HCT116 (cell line): Measurements from ENCODE around the gene RHBDD1. TPM values are rescaled to one million over a fixed set of nuclear protein-coding genes. Genes with fewer than 3 reads are reported as not detected.

Experiments used
- ATAC-seq: fragments of 200-7000 bp; cut with Tn5 transposase; 2 replicates; pipeline ENCODE4 v1.9.1; 2020; ENCODE audit warnings: mild to moderate bottlenecking, moderate library complexity
- BruUV-seq: library from RNA; stranded (reverse); fragments of 400-500 nt; replicated peaks from 2 replicates; lab custom pipeline; 2021; lab: Mats Ljungman, UMichigan
- CTCF ChIA-PET: fragments of 300-600 bp; sonication (Branson Sonifier 250); formaldehyde crosslinking; loops from one replicate; lab custom pipeline; 2021; ENCODE audit warnings: antibody characterized with exemption; lab: Charles Lee
- POLR2A ChIA-PET: fragments of 300-600, 350-600 bp; sonication (Branson Sonifier 250); formaldehyde crosslinking; loops from one replicate; lab custom pipeline; 2021; ENCODE audit warnings: antibody characterized with exemption; lab: Charles Lee
- RAD21 ChIA-PET, 2 experiments: fragments of 300-600 bp; sonication (Branson Sonifier 250); formaldehyde crosslinking; loops; one replicate each; lab custom pipeline; 2023; ENCODE audit warnings: low total read pairs in 2 of 2; ENCODE audit not compliant: uncharacterized antibody in 2 of 2, unreplicated experiment in 2 of 2, low non-redundant PET in 1 of 2; lab: Charles Lee
- DNase-seq: peaks from one replicate; pipeline ENCODE4 v3.0.0-alpha.2; 2010; ENCODE audit warnings: low read depth, low spot score
- H2AFZ ChIP-seq: fragments of 200-600 bp; shearing (Covaris generic), sonication (generic); 2 replicates; pipeline ENCODE4 v1.6.1; 2017; ENCODE audit warnings: low read depth, mixed run types, mixed read lengths, antibody characterized with exemption, low read length; ENCODE audit not compliant: poor library complexity, severe bottlenecking
- H3K27ac ChIP-seq: 2 replicates; pipeline ENCODE4 v1.5.1; 2012; ENCODE audit warnings: low read depth, low read length
- H3K27me3 ChIP-seq: fragments of 200-600 bp; sonication (generic); 2 replicates; pipeline ENCODE4 v1.6.1; 2016; ENCODE audit warnings: mixed run types, low read length, mixed read lengths; ENCODE audit not compliant: insufficient read depth
- H3K36me3 ChIP-seq, 2 experiments: fragments of 200-500 bp in 1 of 2; fragments of 200-600 bp in 1 of 2; sonication (Bioruptor generic) in 1 of 2; sonication (generic) in 1 of 2; 2 replicates each; pipeline versions ENCODE4 v1.5.1 to v1.6.1; 2014 to 2016; ENCODE audit warnings: low read length in 2 of 2, inconsistent platforms in 1 of 2, mixed read lengths in 1 of 2, mixed run types in 1 of 2; ENCODE audit not compliant: insufficient read depth in 2 of 2, control insufficient read depth in 1 of 2
- H3K4me1 ChIP-seq, 2 experiments: fragments of 200-600 bp in 1 of 2; sonication (generic) in 1 of 2; 2 replicates each; pipeline versions ENCODE4 v1.5.1 to v1.6.1; 2012 to 2017; ENCODE audit warnings: low read length in 2 of 2, inconsistent platforms in 1 of 2, mild to moderate bottlenecking in 1 of 2, mixed read lengths in 1 of 2, mixed run types in 1 of 2, moderate library complexity in 1 of 2; ENCODE audit not compliant: insufficient read depth in 2 of 2, control insufficient read depth in 1 of 2
- H3K4me2 ChIP-seq: fragments of 200-600 bp; sonication (generic); 2 replicates; pipeline ENCODE4 v1.6.1; 2017; ENCODE audit warnings: mixed run types, low read length, mixed read lengths
- H3K4me3 ChIP-seq, 2 experiments: fragments of 200-600 bp in 1 of 2; sonication (generic) in 1 of 2; replicated peaks in 1 of 2; 2 replicates each; pipeline ENCODE4 v1.5.1; 2011 to 2016; ENCODE audit warnings: low read length in 2 of 2, control low read depth in 1 of 2, low read depth in 1 of 2, mild to moderate bottlenecking in 1 of 2, mixed read lengths in 1 of 2, mixed run types in 1 of 2
- H3K79me2 ChIP-seq: fragments of 200-600 bp; sonication (generic); 2 replicates; pipeline ENCODE4 v1.6.1; 2017; ENCODE audit warnings: mild to moderate bottlenecking, mixed run types, low read length, moderate library complexity, mixed read lengths; ENCODE audit not compliant: insufficient read depth
- H3K9ac ChIP-seq: fragments of 200-600 bp; sonication (generic); 2 replicates; pipeline ENCODE4 v1.6.1; 2016; ENCODE audit warnings: low read length, mixed read lengths
- H3K9me2 ChIP-seq: fragments of 200-600 bp; sonication (generic), shearing (Covaris generic); 2 replicates; pipeline ENCODE4 v1.6.1; 2017; ENCODE audit warnings: mixed run types, mild to moderate bottlenecking, moderate library complexity; ENCODE audit not compliant: insufficient read depth
- H3K9me3 ChIP-seq, 2 experiments: fragments of 200-500 bp in 1 of 2; fragments of 200-600 bp in 1 of 2; sonication (Bioruptor generic) in 1 of 2; sonication (generic) in 1 of 2; 2 replicates each; pipeline ENCODE4 v1.6.1; 2014 to 2017; ENCODE audit warnings: low read length in 2 of 2, mixed read lengths in 2 of 2, inconsistent platforms in 1 of 2, low read depth in 1 of 2, mild to moderate bottlenecking in 1 of 2, mixed run types in 1 of 2, moderate library complexity in 1 of 2; ENCODE audit not compliant: control insufficient read depth in 1 of 2, insufficient read depth in 1 of 2
- H4K20me1 ChIP-seq: fragments of 200-600 bp; sonication (generic), shearing (Covaris generic); 2 replicates; pipeline ENCODE4 v1.6.1; 2017; ENCODE audit warnings: mixed run types, mild to moderate bottlenecking, moderate library complexity; ENCODE audit not compliant: insufficient read depth
- EGR1 ChIP-seq: IDR thresholded peaks from 2 replicates; pipeline ENCODE4 v1.6.1; 2012; ENCODE audit warnings: low read depth
- EZH2 ChIP-seq: fragments of 200-600 bp; sonication (generic); IDR thresholded peaks from 2 replicates; pipeline ENCODE4 v1.6.1; 2017; ENCODE audit warnings: antibody characterized with exemption, mixed run types
- JUND ChIP-seq: IDR thresholded peaks from 2 replicates; pipeline ENCODE4 v1.6.1; 2012
- POLR2A ChIP-seq: IDR thresholded peaks from 2 replicates; pipeline ENCODE4 v1.7.0; 2011; ENCODE audit warnings: borderline replicate concordance; ENCODE audit not compliant: insufficient read depth, insufficient read length; ENCODE audit errors: extremely low read depth
- RAD21 ChIP-seq: IDR thresholded peaks from 2 replicates; pipeline ENCODE4 v1.6.1; 2012; ENCODE audit warnings: low read depth, mild to moderate bottlenecking
- ZFX ChIP-seq: fragments of 450-650 bp; IDR thresholded peaks from 2 replicates; pipeline ENCODE4 v1.6.1; 2017
- intact Hi-C: fragments of 100-400 bp; cut with micrococcal nuclease; formaldehyde crosslinking; loops from 2 replicates; pipeline ENCODE4 v1.10.0; 2022
- total RNA-seq: library from RNA; stranded (reverse); gene quantifications from one replicate; pipeline ENCODE4 v1.2.1, GENCODE V29; 2021; ENCODE audit not compliant: unreplicated experiment

RHBDD1 gene
- total RNA-seq, 1 experiment from 2014 or later, result 73.8 TPM

GRCh38 chr2:226999661-227000060 is 163.8 kb downstream of the RHBDD1 start:
- no peaks in the 10 kb centered on the region for H4K20me1 ChIP-seq
- no peak overlapping the region for H3K4me2 ChIP-seq
- POLR2A ChIA-PET, result no interaction called here
- H3K27me3 ChIP-seq, result no peaks in the 10 kb centered on the region
- no TSS peak for BruUV-seq
- peaks cover 21 to 34% of the 10 kb centered on the region in 2 experiments for H3K4me1 ChIP-seq
- DNase-seq, result no peak
- TF ChIP-seq EGR1, result no peak
- H3K9ac ChIP-seq, result no peak overlapping the region
- no peak overlapping the region for H3K27ac ChIP-seq
- no peaks in the 10 kb centered on the region for H3K9me3 ChIP-seq
- H3K4me3 ChIP-seq, result no peak overlapping the region
- H3K79me2 ChIP-seq, result no peaks in the 10 kb centered on the region
- RAD21 ChIA-PET, result no interaction called here
- H3K9me2 ChIP-seq, result no peaks in the 10 kb centered on the region
- intact Hi-C loops, result loop anchor here (10.0 kb wide), 1 partner anchor 815 kb away; no protein-coding TSS in a partner anchor
- CTCF ChIA-PET, result no interaction called here
- ATAC-seq, result no peak
- H3K36me3 ChIP-seq, result peaks cover 0 to 25% of the 10 kb centered on the region in 2 experiments; a peak in 1 of 4 replicates
- no peak overlapping the region for H2AFZ ChIP-seq

GRCh38 chr2:227000123-227000522 is 164.3 kb downstream of the RHBDD1 start:
- H3K27ac ChIP-seq, result no peak overlapping the region
- no peak overlapping the region for H2AFZ ChIP-seq
- CTCF ChIA-PET, result no interaction called here
- no peak overlapping the region for H3K4me2 ChIP-seq
- TF ChIP-seq POLR2A (no peak), EZH2 (no peak), RAD21 (no peak), JUND (no peak), ZFX (no peak), EGR1 (no peak)
- no peaks in the 10 kb centered on the region for H3K27me3 ChIP-seq
- H3K79me2 ChIP-seq, result no peaks in the 10 kb centered on the region
- POLR2A ChIA-PET, result no interaction called here
- DNase-seq (no peak), ATAC-seq (no peak)
- H4K20me1 ChIP-seq, result no peaks in the 10 kb centered on the region
- H3K36me3 ChIP-seq, result peaks cover 0 to 25% of the 10 kb centered on the region in 2 experiments; a peak in 1 of 4 replicates
- BruUV-seq, result no TSS peak
- peaks cover 17 to 29% of the 10 kb centered on the region in 2 experiments for H3K4me1 ChIP-seq
- RAD21 ChIA-PET, result no interaction called here
- H3K9me2 ChIP-seq, result no peaks in the 10 kb centered on the region
- intact Hi-C loops, result no loop called here
- no peak overlapping the region for H3K4me3 ChIP-seq
- H3K9ac ChIP-seq, result no peak overlapping the region
- H3K9me3 ChIP-seq, result no peaks in the 10 kb centered on the region
